CD8-positive, alpha-beta memory T cell (primary cell): ENCODE results near the gene IER2. TPM values are rescaled to one million over a fixed set of nuclear protein-coding genes. Genes with fewer than 3 reads are reported as not detected.
"Not testable (repeated sequence)": the region's sequence is repeated elsewhere in the genome, so short reads cannot be mapped to it uniquely, and the experiment has no call there.

ENCODE experiments used
- CTCF ChIA-PET: fragments of 350-600 bp; sonication (Branson Sonifier 250); formaldehyde crosslinking; loops from one replicate; lab custom pipeline; 2021; ENCODE audit warnings: antibody characterized with exemption; lab: Charles Lee
- POLR2A ChIA-PET: fragments of 350-600 bp; sonication (Branson Sonifier 250); formaldehyde crosslinking; loops from one replicate; lab custom pipeline; 2021; ENCODE audit warnings: antibody characterized with exemption; lab: Charles Lee
- DNase-seq, 5 donors: peaks; one replicate each; pipeline versions ENCODE4 v3.0.0 to v3.0.0-alpha.2; 2020 to 2022; ENCODE audit warnings: mixed read lengths in 1 of 5
- H3K27ac ChIP-seq: one replicate; pipeline ENCODE4 v1.7.0; 2013; ENCODE audit warnings: low read depth, mild to moderate bottlenecking, low read length, moderate library complexity
- H3K27me3 ChIP-seq: 2 replicates; pipeline ENCODE4 v1.7.0; 2013; ENCODE audit warnings: low read length, mild to moderate bottlenecking; ENCODE audit not compliant: insufficient read depth, poor library complexity, severe bottlenecking
- H3K36me3 ChIP-seq: 2 replicates; pipeline ENCODE4 v1.7.0; 2013; ENCODE audit warnings: mild to moderate bottlenecking, low read length, moderate library complexity; ENCODE audit not compliant: insufficient read depth
- H3K4me1 ChIP-seq: 2 replicates; pipeline ENCODE4 v1.7.0; 2013; ENCODE audit warnings: mild to moderate bottlenecking, low read length, moderate library complexity; ENCODE audit not compliant: insufficient read depth
- H3K4me3 ChIP-seq: 2 replicates; pipeline ENCODE4 v1.7.0; 2013; ENCODE audit warnings: mild to moderate bottlenecking, low read length
- H3K9me3 ChIP-seq: 2 replicates; pipeline ENCODE4 v1.7.0; 2013; ENCODE audit warnings: mild to moderate bottlenecking, low read length
- H3K27ac Mint-ChIP-seq, 8 donors: one replicate each; pipeline ENCODE4 v1.8.0; 2020 to 2021; ENCODE audit warnings: mixed read lengths in 8 of 8, mild to moderate bottlenecking in 6 of 8, inconsistent platforms in 3 of 8, moderate library complexity in 3 of 8
- H3K27me3 Mint-ChIP-seq, 2 donors: one replicate each; pipeline ENCODE4 v1.8.0; 2020 to 2021; ENCODE audit warnings: mixed read lengths in 2 of 2, mild to moderate bottlenecking in 1 of 2, moderate library complexity in 1 of 2
- H3K36me3 Mint-ChIP-seq, 3 donors: one replicate each; pipeline ENCODE4 v1.8.0; 2020 to 2021; ENCODE audit warnings: mixed read lengths in 3 of 3, inconsistent platforms in 1 of 3, mild to moderate bottlenecking in 1 of 3
- H3K4me1 Mint-ChIP-seq, 3 donors: one replicate each; pipeline ENCODE4 v1.8.0; 2020 to 2021; ENCODE audit warnings: mixed read lengths in 3 of 3, inconsistent platforms in 1 of 3, mild to moderate bottlenecking in 1 of 3
- H3K4me3 Mint-ChIP-seq, 7 donors: one replicate each; pipeline ENCODE4 v1.8.0; 2020 to 2021; ENCODE audit warnings: mixed read lengths in 7 of 7, mild to moderate bottlenecking in 6 of 7, moderate library complexity in 4 of 7, inconsistent platforms in 2 of 7
- H3K9me3 Mint-ChIP-seq, 5 donors: one replicate each; pipeline ENCODE4 v1.8.0; 2020 to 2022; ENCODE audit warnings: mixed read lengths in 5 of 5, mild to moderate bottlenecking in 3 of 5, moderate library complexity in 2 of 5, inconsistent platforms in 1 of 5
- polyA plus RNA-seq: library from polyadenylated mRNA; unstranded; fragments of 300-500 nt; fragmentation: Illumina TruSeq; gene quantifications from one replicate; pipeline ENCODE4 v1.2.3, GENCODE V29; 2021
- total RNA-seq, 2 experiments: library from RNA; stranded (reverse); gene quantifications; one replicate each; pipeline ENCODE4 v1.2.3, GENCODE V29; 2021

IER2 gene
- total and polyA plus RNA-seq, 3 experiments from 2014 or later = 102 to 277 (median 111) TPM

DNA sequence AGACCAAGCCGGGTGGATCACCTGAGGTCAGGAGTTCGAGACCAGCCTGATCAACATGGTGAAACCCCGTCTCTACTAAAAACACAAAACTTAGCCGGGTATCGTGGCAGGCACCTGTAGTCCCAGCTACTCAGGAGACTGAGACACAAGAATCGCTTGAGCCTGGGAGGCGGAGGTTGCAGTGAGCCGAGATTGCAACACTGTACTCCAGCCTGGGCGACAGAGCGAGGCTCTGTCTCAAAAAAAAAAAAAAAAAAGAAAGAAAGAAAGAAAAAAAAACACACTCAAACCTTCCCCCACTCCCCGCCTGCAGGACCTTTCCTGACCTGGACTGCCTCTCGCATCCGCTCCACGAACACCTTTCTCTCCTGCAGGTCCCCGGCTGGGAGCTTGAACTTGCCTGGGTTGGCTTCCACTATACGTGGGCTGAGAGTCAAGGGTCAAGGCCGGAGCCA lies 1.0 kb upstream of the IER2 start:
- Mint-ChIP-seq H3K4me3 (peak overlapping the region; percentile 83 to 100 (median 94)), H3K27me3 (peaks cover 0 to 13% of the 10 kb centered on the region in 2 donors), H3K36me3 (peaks cover 3 to 41% (median 4%) of the 10 kb centered on the region in 3 donors), H3K27ac (peak overlapping the region in 7 of 8 donors; percentile 32 to 80 (median 78)), H3K4me1 (peaks cover 22 to 36% (median 28%) of the 10 kb centered on the region in 3 donors)
- Histone ChIP-seq H3K4me3 (peak overlapping the region; percentile 94), H3K4me1 (peaks cover 12% of the 10 kb centered on the region), H3K27ac (peak overlapping the region; percentile 91)
- not testable (repeated sequence) for DNase-seq, H3K9me3 Mint-ChIP-seq, H3K9me3 ChIP-seq, H3K36me3 ChIP-seq, H3K27me3 ChIP-seq
- ChIA-PET POLR2A (interaction anchor here (1.1 to 2.2 kb wide), 3 partner anchors 18 to 40 kb away, joined by 8 to 13 read pairs (median 9); partner anchors contain the start of gene NACC1), CTCF (interaction anchor here (0.9 to 2.3 kb wide), 11 partner anchors 14 to 172 kb away, joined by 3 to 8 read pairs (median 3); partner anchors contain the start of gene NACC1)

DNA sequence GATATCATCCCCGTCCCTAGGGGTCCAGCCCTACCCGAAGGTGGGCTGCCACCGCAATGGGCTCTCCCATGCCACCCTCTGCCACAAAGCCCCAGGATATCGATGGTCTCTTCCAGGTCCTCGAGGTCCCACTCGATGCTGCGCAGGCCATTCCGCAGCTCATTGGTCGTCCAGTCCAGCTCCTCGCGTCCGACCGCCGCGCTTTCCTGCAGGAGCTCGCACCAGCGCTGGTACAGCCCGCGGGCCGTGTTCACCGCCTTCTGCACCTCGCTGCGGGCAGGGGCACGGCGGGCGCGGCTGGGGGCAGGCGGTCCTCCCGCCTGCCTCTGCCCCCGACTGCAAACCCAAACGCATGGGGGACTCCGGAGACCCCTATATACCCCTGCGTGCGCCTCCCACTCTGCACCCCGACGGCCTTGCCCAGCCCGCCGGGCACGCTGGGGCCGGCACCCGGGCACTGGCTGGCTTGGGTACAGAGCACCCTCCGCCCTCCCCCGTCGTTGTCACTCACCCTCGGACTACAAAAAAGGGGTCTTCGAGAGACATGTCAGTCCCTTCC lies 504 bp upstream of the IER2 start:
- POLR2A ChIA-PET = interaction anchor here (0.5 to 2.2 kb wide), 7 partner anchors 15 to 63 kb away, joined by 3 to 13 read pairs (median 5); partner anchors contain the start of gene NACC1
- no peak for DNase-seq
- Mint-ChIP-seq H3K4me1 (peaks cover 22 to 36% (median 28%) of the 10 kb centered on the region in 3 donors), H3K36me3 (peaks cover 7 to 41% (median 8%) of the 10 kb centered on the region in 3 donors), H3K9me3 (peaks cover 0 to 7% (median 3%) of the 10 kb centered on the region in 5 donors), H3K27ac (peak overlapping the region; percentile 95 to 99 (median 98)), H3K4me3 (peak overlapping the region; percentile 94 to 100 (median 99)), H3K27me3 (peaks cover 0 to 13% of the 10 kb centered on the region in 2 donors)
- CTCF ChIA-PET = interaction anchor here (0.6 to 2.3 kb wide), 15 partner anchors 14 to 173 kb away, joined by 3 to 8 read pairs (median 3); partner anchors contain the start of gene NACC1
- Histone ChIP-seq H3K9me3 (no peaks in the 10 kb centered on the region), H3K4me3 (peak overlapping the region; percentile 94), H3K36me3 (peaks cover 9% of the 10 kb centered on the region), H3K27me3 (no peaks in the 10 kb centered on the region), H3K4me1 (peaks cover 12% of the 10 kb centered on the region), H3K27ac (peak overlapping the region; percentile 91)

DNA sequence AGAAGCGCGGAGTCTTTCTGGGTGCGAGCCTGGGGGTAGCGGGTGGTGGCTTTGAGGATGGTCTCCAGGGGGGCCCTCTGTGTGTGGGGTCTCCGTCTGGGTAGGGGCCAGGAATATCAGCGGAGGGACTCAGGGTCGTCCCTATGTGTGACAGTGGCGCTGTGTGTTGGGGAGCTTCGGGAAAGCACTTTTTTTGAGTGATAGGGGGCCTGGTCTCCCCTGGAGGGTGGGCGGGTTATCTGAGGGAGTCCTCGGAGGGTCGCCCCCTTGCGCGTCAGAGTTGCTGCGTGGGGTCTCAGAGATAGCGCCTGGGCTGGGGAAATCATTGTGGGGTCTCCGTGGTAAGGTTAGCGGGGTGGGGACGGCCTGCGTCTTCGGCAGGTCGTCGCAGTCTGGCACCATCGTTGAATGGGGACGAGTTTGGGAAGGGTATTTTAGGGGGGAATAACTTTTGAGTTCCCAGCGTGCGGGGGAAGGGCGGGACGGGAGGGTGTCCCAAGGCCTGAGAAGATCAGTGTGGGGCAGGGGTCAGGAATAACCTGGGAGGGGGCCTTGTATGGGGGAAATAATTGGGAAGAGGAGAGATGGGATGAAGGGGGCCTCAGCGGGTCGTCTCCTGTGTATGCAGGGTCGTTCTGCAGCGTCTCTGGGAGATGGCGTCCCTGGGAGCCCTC lies 857 bp downstream of the IER2 start:
- ChIA-PET POLR2A (interaction anchor here (0.9 to 2.2 kb wide), 3 partner anchors 17 to 51 kb away, joined by 4 to 13 read pairs (median 8); partner anchors contain the start of gene NACC1), CTCF (interaction anchor here (0.6 to 2.3 kb wide), 5 partner anchors 12 to 65 kb away, joined by 3 to 8 read pairs (median 5); partner anchors contain the start of gene NACC1)
- no peaks in the 10 kb centered on the region for H3K27me3 ChIP-seq
- H3K27me3 Mint-ChIP-seq = peaks cover 0 to 20% of the 10 kb centered on the region in 2 donors
- H3K4me1 Mint-ChIP-seq = peaks cover 29 to 48% (median 37%) of the 10 kb centered on the region in 3 donors
- no peaks in the 10 kb centered on the region for H3K9me3 ChIP-seq
- peaks cover 16% of the 10 kb centered on the region for H3K4me1 ChIP-seq
- peaks cover 9% of the 10 kb centered on the region for H3K36me3 ChIP-seq
- H3K4me3 Mint-ChIP-seq = peak overlapping the region; percentile 94 to 100 (median 99)
- H3K4me3 ChIP-seq = peak overlapping the region; percentile 94
- peak overlapping the region; percentile 95 to 99 (median 98) for H3K27ac Mint-ChIP-seq
- H3K9me3 Mint-ChIP-seq = peaks cover 0 to 7% (median 3%) of the 10 kb centered on the region in 5 donors
- DNase-seq = peak in 3 of 5 donors; percentile 21 to 60 (median 32)
- H3K36me3 Mint-ChIP-seq = peaks cover 10 to 44% (median 11%) of the 10 kb centered on the region in 3 donors
- peak overlapping the region; percentile 91 for H3K27ac ChIP-seq

DNA sequence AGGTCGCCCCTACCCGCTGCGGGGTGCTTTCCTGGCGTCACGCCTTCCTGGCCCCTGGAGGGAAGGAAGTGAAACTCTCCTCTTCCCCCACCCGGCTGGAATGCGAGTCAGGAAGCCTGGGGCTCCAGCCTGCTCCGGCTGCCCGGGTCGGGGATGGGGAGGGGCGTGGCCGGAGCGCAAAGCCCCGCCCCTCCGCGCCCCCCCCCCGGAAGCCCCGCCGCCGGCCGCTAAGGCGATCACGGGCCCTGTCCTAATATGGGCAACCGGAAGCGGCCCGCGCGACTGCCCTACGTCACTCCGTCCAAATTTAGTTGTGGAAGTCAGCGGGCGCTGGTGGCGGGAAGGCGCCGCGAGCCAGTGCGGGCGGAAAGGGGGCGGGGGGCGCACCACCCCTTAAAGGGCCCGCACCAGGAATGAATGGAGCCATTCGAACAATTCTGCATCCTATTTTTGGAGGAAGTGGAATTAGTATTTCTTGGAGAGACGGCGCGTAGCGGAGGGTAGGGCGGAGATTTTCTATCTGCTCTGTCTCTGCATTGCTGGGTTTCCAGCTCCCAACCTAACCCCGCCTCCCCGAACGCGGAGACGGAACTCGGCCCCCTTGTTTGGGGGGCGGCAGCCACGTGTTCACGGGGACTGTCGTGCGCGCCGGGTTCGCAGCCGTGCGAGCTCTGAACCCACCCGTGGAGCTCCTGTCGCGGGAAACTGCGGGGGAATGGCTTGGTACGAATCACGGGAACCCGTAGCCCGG lies 1.6 kb downstream of the IER2 start:
- Mint-ChIP-seq H3K4me3 (peak overlapping the region; percentile 94 to 100 (median 99)), H3K27me3 (peaks cover 0 to 21% of the 10 kb centered on the region in 2 donors), H3K4me1 (peaks cover 36 to 53% (median 43%) of the 10 kb centered on the region in 3 donors), H3K36me3 (peaks cover 10 to 44% (median 11%) of the 10 kb centered on the region in 3 donors), H3K27ac (peak overlapping the region; percentile 97 to 100 (median 99)), H3K9me3 (peaks cover 0 to 7% (median 3%) of the 10 kb centered on the region in 5 donors)
- Histone ChIP-seq H3K4me1 (peaks cover 23% of the 10 kb centered on the region), H3K27me3 (no peaks in the 10 kb centered on the region), H3K36me3 (peaks cover 9% of the 10 kb centered on the region), H3K9me3 (no peaks in the 10 kb centered on the region), H3K4me3 (peak overlapping the region; percentile 94), H3K27ac (peak overlapping the region; percentile 99)
- peak; percentile 94 to 98 (median 96) for DNase-seq
- ChIA-PET CTCF (interaction anchor here (0.9 to 2.0 kb wide), 13 partner anchors 11 to 61 kb away, joined by 3 to 14 read pairs (median 5); partner anchors contain the start of genes NACC1 and TRMT1), POLR2A (interaction anchor here (0.8 to 2.2 kb wide), 11 partner anchors 11 to 360 kb away, joined by 3 to 47 read pairs (median 12); partner anchors contain the start of genes JUNB and NACC1)

DNA sequence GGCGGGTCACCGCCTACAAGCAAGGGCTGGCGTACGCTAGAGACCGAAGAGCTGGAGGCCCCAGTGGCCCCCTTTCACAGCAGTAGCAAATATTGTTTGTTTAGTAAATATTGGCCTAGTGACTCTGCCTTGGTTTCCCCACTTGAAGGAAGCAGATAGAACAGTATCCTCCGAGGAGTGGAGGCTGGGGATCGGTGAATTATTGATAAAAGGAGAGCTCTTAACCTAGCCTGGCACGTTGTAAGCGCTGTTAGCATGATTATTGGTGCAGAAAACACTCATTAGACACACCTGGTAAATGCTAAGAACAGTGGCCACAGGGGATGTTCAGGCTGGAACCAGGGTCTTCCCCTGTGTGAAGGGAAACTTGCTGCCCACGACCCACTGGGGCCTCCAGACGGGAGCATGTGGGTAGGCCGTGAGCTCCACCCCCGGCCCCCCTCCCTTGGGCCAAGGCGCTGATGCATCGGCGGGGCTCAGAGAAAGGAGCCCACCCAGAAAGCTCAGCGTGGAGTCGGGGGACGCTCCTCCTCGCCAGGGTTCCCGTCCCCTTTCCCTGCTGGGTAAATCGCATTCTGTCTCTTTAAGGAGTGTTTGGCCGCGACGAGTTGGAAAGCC lies 2.3 kb downstream of the IER2 start:
- Mint-ChIP-seq H3K36me3 (peaks cover 10 to 44% (median 11%) of the 10 kb centered on the region in 3 donors), H3K4me1 (peaks cover 38 to 56% (median 46%) of the 10 kb centered on the region in 3 donors), H3K4me3 (peak overlapping the region; percentile 94 to 100 (median 99)), H3K27me3 (peaks cover 0 to 21% of the 10 kb centered on the region in 2 donors), H3K9me3 (peaks cover 0 to 7% (median 3%) of the 10 kb centered on the region in 5 donors), H3K27ac (peak overlapping the region; percentile 97 to 100 (median 99))
- H3K36me3 ChIP-seq = peaks cover 9% of the 10 kb centered on the region
- peaks cover 30% of the 10 kb centered on the region for H3K4me1 ChIP-seq
- ChIA-PET CTCF (interaction anchor here (0.9 to 2.0 kb wide), 13 partner anchors 10 to 60 kb away, joined by 3 to 14 read pairs (median 5); partner anchors contain the start of genes NACC1 and TRMT1), POLR2A (interaction anchor here (0.5 to 2.2 kb wide), 17 partner anchors 10 to 361 kb away, joined by 3 to 47 read pairs (median 7); partner anchors contain the start of genes JUNB and NACC1)
- H3K4me3 ChIP-seq = peak overlapping the region; percentile 76
- no peak for DNase-seq
- H3K27me3 ChIP-seq = no peaks in the 10 kb centered on the region
- peak overlapping the region; percentile 99 for H3K27ac ChIP-seq
- no peaks in the 10 kb centered on the region for H3K9me3 ChIP-seq

DNA sequence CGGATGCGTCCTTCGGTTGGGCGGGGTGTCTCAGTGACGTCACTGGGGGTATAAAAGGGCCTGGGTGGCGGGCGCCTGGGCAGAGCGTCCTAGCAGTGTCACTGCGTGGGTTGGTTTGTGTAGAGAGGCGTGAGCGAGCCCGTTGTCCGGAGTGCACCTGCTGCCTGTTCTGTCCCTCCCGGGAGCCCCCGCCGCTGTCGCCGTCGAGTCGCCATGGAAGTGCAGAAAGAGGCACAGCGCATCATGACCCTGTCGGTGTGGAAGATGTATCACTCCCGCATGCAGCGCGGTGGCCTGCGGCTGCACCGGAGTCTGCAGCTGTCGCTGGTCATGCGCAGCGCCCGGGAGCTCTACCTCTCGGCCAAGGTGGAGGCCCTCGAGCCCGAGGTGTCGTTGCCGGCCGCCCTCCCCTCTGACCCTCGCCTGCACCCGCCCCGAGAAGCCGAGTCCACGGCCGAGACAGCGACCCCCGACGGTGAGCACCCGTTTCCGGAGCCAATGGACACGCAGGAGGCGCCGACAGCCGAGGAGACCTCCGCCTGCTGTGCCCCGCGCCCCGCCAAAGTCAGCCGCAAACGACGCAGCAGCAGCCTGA lies 2.9 kb downstream of the IER2 start:
- peak overlapping the region; percentile 99 for H3K27ac ChIP-seq
- peaks cover 42 to 62% (median 50%) of the 10 kb centered on the region in 3 donors for H3K4me1 Mint-ChIP-seq
- peak overlapping the region; percentile 76 for H3K4me3 ChIP-seq
- H3K4me3 Mint-ChIP-seq = peak overlapping the region; percentile 94 to 100 (median 99)
- H3K9me3 Mint-ChIP-seq = peaks cover 0 to 7% (median 3%) of the 10 kb centered on the region in 5 donors
- H3K27me3 Mint-ChIP-seq = peaks cover 0 to 21% of the 10 kb centered on the region in 2 donors
- H3K36me3 ChIP-seq = peaks cover 9% of the 10 kb centered on the region
- no peaks in the 10 kb centered on the region for H3K9me3 ChIP-seq
- peaks cover 10 to 44% (median 11%) of the 10 kb centered on the region in 3 donors for H3K36me3 Mint-ChIP-seq
- peak overlapping the region; percentile 97 to 100 (median 99) for H3K27ac Mint-ChIP-seq
- ChIA-PET POLR2A (interaction anchor here (0.5 to 2.2 kb wide), 17 partner anchors 10 to 361 kb away, joined by 3 to 47 read pairs (median 7); partner anchors contain the start of genes JUNB and NACC1), CTCF (interaction anchor here (1.0 to 2.0 kb wide), 11 partner anchors 10 to 60 kb away, joined by 3 to 14 read pairs (median 5); partner anchors contain the start of genes NACC1 and TRMT1)
- H3K27me3 ChIP-seq = no peaks in the 10 kb centered on the region
- DNase-seq = peak; percentile 94 to 98 (median 96)
- H3K4me1 ChIP-seq = peaks cover 36% of the 10 kb centered on the region
